ENCODE measurements around the gene SH2D6.

Gene SH2D6

DNA sequence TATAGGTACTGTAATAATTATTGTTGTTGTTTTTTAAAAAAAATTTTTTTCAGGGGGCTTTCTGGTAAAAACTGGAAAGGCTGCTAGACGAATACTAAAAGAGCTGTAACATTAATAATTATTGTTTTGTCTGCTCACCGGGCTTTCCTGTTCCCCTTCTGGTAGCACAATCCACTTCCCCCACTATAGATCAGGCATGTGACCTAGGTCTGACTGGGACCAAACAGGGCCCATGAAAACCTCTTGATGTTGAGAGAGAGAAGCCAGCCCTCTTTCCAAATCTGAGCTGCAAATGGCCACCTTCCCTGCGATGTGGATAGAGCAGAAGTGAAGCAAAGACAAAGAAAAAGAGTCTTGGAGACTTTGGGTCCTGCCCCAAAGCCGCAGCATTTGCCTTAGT lies 23.4 kb downstream of the SH2D6 start:
- TF ChIP-seq, protein P1, sequence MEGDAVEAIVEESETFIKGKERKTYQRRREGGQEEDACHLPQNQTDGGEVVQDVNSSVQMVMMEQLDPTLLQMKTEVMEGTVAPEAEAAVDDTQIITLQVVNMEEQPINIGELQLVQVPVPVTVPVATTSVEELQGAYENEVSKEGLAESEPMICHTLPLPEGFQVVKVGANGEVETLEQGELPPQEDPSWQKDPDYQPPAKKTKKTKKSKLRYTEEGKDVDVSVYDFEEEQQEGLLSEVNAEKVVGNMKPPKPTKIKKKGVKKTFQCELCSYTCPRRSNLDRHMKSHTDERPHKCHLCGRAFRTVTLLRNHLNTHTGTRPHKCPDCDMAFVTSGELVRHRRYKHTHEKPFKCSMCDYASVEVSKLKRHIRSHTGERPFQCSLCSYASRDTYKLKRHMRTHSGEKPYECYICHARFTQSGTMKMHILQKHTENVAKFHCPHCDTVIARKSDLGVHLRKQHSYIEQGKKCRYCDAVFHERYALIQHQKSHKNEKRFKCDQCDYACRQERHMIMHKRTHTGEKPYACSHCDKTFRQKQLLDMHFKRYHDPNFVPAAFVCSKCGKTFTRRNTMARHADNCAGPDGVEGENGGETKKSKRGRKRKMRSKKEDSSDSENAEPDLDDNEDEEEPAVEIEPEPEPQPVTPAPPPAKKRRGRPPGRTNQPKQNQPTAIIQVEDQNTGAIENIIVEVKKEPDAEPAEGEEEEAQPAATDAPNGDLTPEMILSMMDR (IDR thresholded peaks at IDR 0.05; ENCODE audit: borderline replicate concordance, insufficient read depth, low read depth, low read length) = no peak
- no peak overlapping the region for H3K4me3 ChIP-seq (ENCODE audit: low read depth, low read length)

DNA sequence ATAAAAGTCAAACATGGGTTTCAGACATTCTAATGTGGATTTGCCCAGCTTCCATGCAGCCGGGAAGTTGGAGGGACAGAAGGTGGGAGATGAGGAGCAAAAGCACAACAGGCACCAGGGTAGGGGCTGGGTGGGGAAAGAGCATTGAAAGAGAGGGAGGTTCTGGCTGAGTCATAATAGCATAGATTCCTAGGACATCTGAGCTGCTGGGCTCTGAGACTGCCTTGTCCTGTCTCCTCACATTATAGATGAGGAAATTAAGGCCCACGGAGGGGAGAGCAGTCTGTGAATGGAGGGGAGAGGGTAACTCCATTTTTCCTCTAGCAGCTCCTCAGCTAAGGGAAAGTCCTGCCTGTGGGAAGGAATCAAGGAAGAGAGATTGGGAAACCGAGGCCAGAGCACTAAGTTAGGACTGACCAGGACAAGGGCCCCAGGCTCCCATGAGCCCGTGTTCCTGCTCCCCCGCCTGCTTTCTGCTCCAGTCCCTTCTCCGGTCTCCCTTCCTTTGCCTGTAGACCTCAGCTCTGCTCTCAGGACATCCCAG lies 26.2 kb downstream of the SH2D6 start:
- no peak overlapping the region for H3K4me3 ChIP-seq (ENCODE audit: low read depth, low read length)
- TF ChIP-seq, protein P1 (IDR thresholded peaks at IDR 0.05; ENCODE audit: borderline replicate concordance, insufficient read depth, low read depth, low read length) = no peak

DNA sequence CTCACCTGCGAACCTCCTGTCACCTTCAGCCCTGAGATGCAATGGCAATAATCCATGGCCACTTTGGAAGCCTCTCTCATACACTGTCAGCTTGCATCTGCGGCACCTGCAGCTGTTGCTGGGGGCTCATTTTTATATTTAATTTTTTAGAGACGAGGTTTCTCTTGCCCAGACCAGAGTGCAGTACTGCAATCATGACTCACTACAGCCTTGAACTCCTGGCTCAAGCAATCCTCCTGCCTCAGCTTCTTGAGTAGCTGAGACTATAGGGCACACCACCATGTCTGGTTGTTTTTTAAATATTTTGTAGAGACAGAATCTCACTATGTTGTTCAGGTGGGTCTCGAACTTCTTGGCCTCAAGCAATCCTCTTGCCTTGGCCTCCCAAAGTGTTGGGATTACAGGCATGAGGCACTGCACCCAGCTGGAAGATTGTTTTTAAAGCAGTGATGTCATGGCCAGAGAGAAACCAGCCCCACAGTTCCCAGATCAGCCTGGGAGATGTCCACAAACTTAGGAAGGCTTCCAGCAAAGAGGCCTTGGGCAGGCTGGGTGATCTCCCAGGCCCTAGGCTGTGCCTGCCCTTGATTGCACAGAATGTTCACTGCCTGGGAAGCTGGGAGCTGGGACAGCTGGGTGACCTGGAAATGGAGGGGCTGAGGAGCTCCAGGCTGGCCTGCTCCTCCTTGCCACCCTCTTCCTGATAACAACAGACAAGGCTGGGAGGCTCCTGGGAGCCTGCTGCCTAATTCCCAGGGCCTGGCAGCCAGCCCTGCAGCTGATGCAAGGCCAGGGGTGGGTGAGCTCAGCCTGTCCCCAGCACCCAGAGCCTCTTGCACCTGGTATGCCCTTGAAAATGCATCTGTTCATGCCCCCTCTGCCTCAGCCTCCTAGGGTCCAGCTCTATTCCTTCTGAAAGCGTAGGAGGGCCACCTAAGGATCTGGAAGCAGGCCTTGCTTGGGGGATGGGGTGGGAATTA lies 27.1 kb downstream of the SH2D6 start:
- H3K4me3 ChIP-seq (ENCODE audit: low read depth, low read length) = no peak overlapping the region
- TF ChIP-seq, protein P1 (IDR thresholded peaks at IDR 0.05; ENCODE audit: borderline replicate concordance, insufficient read depth, low read depth, low read length) = no peak

DNA sequence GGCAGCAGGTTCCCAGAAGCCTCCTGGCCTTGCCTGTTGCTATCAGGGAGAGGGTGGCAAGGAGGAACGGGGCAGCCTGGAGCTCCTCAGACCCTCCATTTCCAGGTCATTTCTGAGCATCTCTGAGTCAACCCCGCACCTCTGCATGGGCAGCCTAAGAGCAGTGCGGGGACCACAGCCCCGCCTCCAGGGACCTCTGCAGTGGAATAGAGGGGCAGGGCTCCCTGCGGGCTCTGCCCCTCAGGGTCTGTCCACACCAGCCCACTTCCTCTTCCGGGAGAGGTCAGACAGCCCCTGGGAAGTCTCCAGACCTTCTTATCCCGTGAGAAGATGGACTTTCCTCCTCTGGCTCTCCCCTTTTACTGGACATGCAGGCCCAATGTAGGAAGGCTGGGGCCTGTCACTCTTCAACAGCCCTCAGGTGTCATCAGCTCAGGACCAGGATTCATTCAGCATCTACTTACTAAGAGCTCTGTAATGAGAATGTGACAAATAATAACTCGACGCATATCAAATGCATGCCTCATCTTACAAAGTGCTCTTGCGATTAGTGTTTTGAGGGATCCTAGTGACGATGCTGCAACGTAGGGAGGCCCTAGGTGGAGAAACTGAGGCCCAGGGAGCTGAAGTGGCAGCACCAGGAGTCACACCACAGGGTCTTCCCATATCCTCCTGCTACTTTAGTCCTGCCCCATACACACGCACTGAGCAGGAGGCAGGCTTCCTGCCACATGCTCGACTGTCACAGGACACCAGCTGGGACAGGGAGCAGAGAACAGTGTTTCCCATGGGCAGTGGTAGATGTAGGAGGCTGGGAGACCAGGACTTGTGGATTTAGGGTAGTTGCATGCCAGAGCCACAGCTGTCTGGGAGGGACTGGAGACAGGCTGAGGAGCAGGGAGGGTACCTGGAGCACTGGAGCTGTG lies 28.0 kb downstream of the SH2D6 start:
- no peak overlapping the region for H3K4me3 ChIP-seq (ENCODE audit: low read depth, low read length)
- TF ChIP-seq, protein P1 (IDR thresholded peaks at IDR 0.05; ENCODE audit: borderline replicate concordance, insufficient read depth, low read depth, low read length) = no peak

DNA sequence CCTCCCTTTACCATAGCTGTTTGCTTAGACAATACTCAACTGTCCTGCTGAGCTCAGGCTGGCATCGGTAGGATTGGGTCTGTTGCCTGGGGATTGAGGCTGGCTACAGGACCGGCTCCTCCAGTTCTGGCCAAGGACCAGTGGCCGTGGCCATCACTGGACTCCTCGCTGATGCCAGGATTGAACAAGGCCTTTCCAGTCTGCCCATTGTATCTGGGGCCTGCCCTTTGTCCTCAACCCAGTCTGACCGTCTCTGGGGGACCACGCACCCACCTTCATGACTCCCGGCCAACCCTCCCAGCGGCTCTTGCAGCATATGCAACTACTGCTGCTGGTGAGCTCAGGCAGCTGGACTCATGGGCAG lies 28.7 kb downstream of the SH2D6 start:
- TF ChIP-seq, protein P1 (IDR thresholded peaks at IDR 0.05; ENCODE audit: borderline replicate concordance, insufficient read depth, low read depth, low read length) = no peak
- no peak overlapping the region for H3K4me3 ChIP-seq (ENCODE audit: low read depth, low read length)

DNA sequence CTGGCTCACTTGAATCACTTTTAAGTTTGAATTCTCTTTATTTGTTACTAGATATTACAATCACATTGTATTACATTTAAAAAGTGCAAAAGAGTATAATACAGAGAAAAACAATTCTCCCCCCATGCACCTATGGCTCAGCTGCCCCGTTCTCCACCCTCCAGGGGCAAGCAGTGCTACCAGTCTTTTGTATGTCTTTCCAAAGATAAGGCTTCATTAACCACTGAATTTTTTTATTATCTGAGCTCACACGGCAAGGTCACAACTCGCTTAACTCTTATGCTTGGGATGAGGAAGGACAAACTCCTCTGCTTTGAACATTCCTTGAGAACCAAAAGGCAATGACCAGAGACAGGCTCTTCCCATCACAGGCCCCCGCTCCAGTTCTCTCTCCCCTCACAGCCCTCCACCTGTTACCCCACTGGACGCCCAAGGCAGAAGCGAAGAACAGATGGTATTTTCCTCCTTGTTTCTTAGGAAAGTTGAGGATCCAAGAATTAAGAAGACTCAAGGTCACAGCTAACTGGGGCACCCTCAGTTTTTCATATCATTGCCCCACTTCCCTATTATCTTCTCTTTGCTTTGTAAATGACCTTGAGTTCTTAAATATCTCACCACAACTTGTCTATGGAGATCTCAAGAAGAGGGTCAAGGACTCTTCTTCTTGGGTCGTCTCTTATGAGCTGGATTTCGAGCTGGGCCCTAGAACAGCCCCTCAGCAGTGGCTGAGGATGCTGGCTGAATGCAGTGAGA lies 30.1 kb downstream of the SH2D6 start:
- TF ChIP-seq, protein P1 (IDR thresholded peaks at IDR 0.05; ENCODE audit: borderline replicate concordance, insufficient read depth, low read depth, low read length) = no peak
- no peak overlapping the region for H3K4me3 ChIP-seq (ENCODE audit: low read depth, low read length)
